SK-N-SH (cell line): ENCODE measurements around the gene BRD3. TPM values are rescaled to one million over a fixed set of nuclear protein-coding genes. Genes with fewer than 3 reads are reported as not detected.

ENCODE experiments used
- CTCF ChIA-PET: fragments of 300-600, 350-600 bp; formaldehyde crosslinking; extraction: SDS; loops from one replicate; lab custom pipeline; 2021; lab: Yijun Ruan, JAX
- POLR2A ChIA-PET: fragments of 350-600 bp; sonication (Branson Sonifier 250); formaldehyde crosslinking; extraction: SDS; loops from one replicate; lab custom pipeline; 2020; ENCODE audit warnings: antibody characterized with exemption, inconsistent platforms; lab: Yijun Ruan, JAX
- DNase-seq: peaks from one replicate; pipeline ENCODE4 v3.0.0; 2012
- H2AFZ ChIP-seq: fragments of 200-600 bp; sonication (generic); 2 replicates; pipeline ENCODE4 v1.8.1; 2016; ENCODE audit warnings: antibody characterized with exemption, mild to moderate bottlenecking, low read depth
- H3F3A ChIP-seq: fragments of 200-600 bp; sonication (generic); replicated peaks from 2 replicates; pipeline ENCODE3; 2016; ENCODE audit warnings: antibody characterized with exemption, mild to moderate bottlenecking; ENCODE audit not compliant: insufficient read depth
- H3K27ac ChIP-seq, 2 experiments: fragments of 200-500 bp in 1 of 2; fragments of 200-600 bp in 1 of 2; sonication (Bioruptor generic) in 1 of 2; sonication (generic), shearing (Covaris generic) in 1 of 2; 2 replicates each; pipeline versions ENCODE4 v1.5.1 to v1.6.1; 2014 to 2016; ENCODE audit warnings: low read depth in 2 of 2, inconsistent platforms in 1 of 2, low read length in 1 of 2, mild to moderate bottlenecking in 1 of 2, mixed read lengths in 1 of 2
- H3K27me3 ChIP-seq: fragments of 200-600 bp; sonication (generic), shearing (Covaris generic); 2 replicates; pipeline ENCODE4 v1.6.1; 2016; ENCODE audit warnings: mixed run types; ENCODE audit not compliant: insufficient read depth
- H3K36me3 ChIP-seq, 2 experiments: fragments of 200-500 bp in 1 of 2; fragments of 200-600 bp in 1 of 2; sonication (Bioruptor generic) in 1 of 2; sonication (generic) in 1 of 2; replicated peaks in 1 of 2; 2 replicates each; pipeline versions ENCODE3 to v1.5.1; 2014 to 2016; ENCODE audit warnings: low read length in 1 of 2, mild to moderate bottlenecking in 1 of 2; ENCODE audit not compliant: insufficient read depth in 2 of 2, control insufficient read depth in 1 of 2
- H3K4me1 ChIP-seq, 2 experiments: fragments of 200-500 bp in 1 of 2; fragments of 200-600 bp in 1 of 2; sonication (Bioruptor generic) in 1 of 2; sonication (generic), shearing (Covaris generic) in 1 of 2; 2 replicates each; pipeline versions ENCODE4 v1.5.1 to v1.6.1; 2014 to 2016; ENCODE audit warnings: low read depth in 1 of 2, low read length in 1 of 2, mixed run types in 1 of 2; ENCODE audit not compliant: insufficient read depth in 2 of 2, control insufficient read depth in 1 of 2
- H3K4me2 ChIP-seq: fragments of 200-600 bp; sonication (generic), shearing (Covaris generic); 2 replicates; pipeline ENCODE4 v1.6.1; 2017; ENCODE audit warnings: mixed run types
- H3K4me3 ChIP-seq, 2 experiments: fragments of 200-500 bp in 1 of 2; fragments of 200-600 bp in 1 of 2; sonication (Bioruptor generic) in 1 of 2; sonication (generic), shearing (Covaris generic) in 1 of 2; 2 replicates each; pipeline versions ENCODE4 v1.5.1 to v1.8.1; 2014 to 2016; ENCODE audit warnings: low read depth in 2 of 2, inconsistent platforms in 1 of 2, low read length in 1 of 2, mild to moderate bottlenecking in 1 of 2, mixed read lengths in 1 of 2, moderate library complexity in 1 of 2
- H3K79me2 ChIP-seq: fragments of 200-600 bp; sonication (generic); 2 replicates; pipeline ENCODE4 v1.8.1; 2017; ENCODE audit warnings: mild to moderate bottlenecking; ENCODE audit not compliant: insufficient read depth
- H3K9ac ChIP-seq: fragments of 200-600 bp; sonication (generic); 2 replicates; pipeline ENCODE4 v1.6.1; 2017; ENCODE audit warnings: mixed run types
- H3K9me2 ChIP-seq: fragments of 200-600 bp; sonication (generic); 2 replicates; pipeline ENCODE4 v1.6.1; 2017; ENCODE audit warnings: mixed run types
- H3K9me3 ChIP-seq: fragments of 200-600 bp; sonication (generic); 2 replicates; pipeline ENCODE4 v1.6.1; 2017; ENCODE audit warnings: mixed run types, mild to moderate bottlenecking, moderate library complexity
- H4K20me1 ChIP-seq: fragments of 200-600 bp; sonication (generic); 2 replicates; pipeline ENCODE4 v1.6.1; 2017; ENCODE audit warnings: mild to moderate bottlenecking, mixed run types; ENCODE audit not compliant: insufficient read depth
- CHD2 ChIP-seq: fragments of 150-350 bp; IDR thresholded peaks from 2 replicates; pipeline ENCODE4 v1.6.1; 2018; ENCODE audit warnings: low read length; ENCODE audit not compliant: partially characterized antibody
- CTCF ChIP-seq: fragments of 200-600 bp; sonication (generic); IDR thresholded peaks from 2 replicates; pipeline ENCODE4 v1.6.1; 2017; ENCODE audit warnings: antibody characterized with exemption, mild to moderate bottlenecking, moderate library complexity
- EP300 ChIP-seq, 2 experiments: IDR thresholded peaks; 2 replicates each; pipeline versions ENCODE4 v1.4.0 to v1.6.1; 2012; ENCODE audit warnings: borderline replicate concordance in 1 of 2, low read depth in 1 of 2, low read length in 1 of 2
- FOSL2 ChIP-seq: IDR thresholded peaks from 2 replicates; pipeline ENCODE4 v1.4.0; 2012; ENCODE audit warnings: low read depth, mild to moderate bottlenecking, moderate library complexity, borderline replicate concordance
- FOXM1 ChIP-seq: IDR thresholded peaks from 2 replicates; pipeline ENCODE4 v1.4.0; 2012; ENCODE audit warnings: low read depth, mild to moderate bottlenecking
- JUND ChIP-seq: IDR thresholded peaks from 2 replicates; pipeline ENCODE4 v1.4.0; 2012
- MAX ChIP-seq: IDR thresholded peaks from 2 replicates; pipeline ENCODE4 v1.4.0; 2012; ENCODE audit warnings: low read depth
- MEF2A ChIP-seq: IDR thresholded peaks from 2 replicates; pipeline ENCODE4 v1.4.0; 2012; ENCODE audit warnings: low read depth, borderline replicate concordance
- NFIC ChIP-seq: IDR thresholded peaks from 2 replicates; pipeline ENCODE4 v1.4.0; 2012; ENCODE audit warnings: borderline replicate concordance
- NRF1 ChIP-seq: IDR thresholded peaks from 2 replicates; pipeline ENCODE4 v1.6.1; 2012; ENCODE audit warnings: low read depth, mild to moderate bottlenecking, low read length
- PBX3 ChIP-seq: IDR thresholded peaks from 2 replicates; pipeline ENCODE4; 2012
- POLR2AphosphoS5 ChIP-seq: IDR thresholded peaks from 2 replicates; pipeline ENCODE4 v1.6.1; 2012; ENCODE audit warnings: low read depth, low read length
- RAD21 ChIP-seq: IDR thresholded peaks from 2 replicates; pipeline ENCODE4 v1.6.1; 2012; ENCODE audit warnings: mild to moderate bottlenecking, low read length
- RCOR1 ChIP-seq: fragments of 150-350 bp; IDR thresholded peaks from 2 replicates; pipeline ENCODE4 v1.6.1; 2017; ENCODE audit warnings: antibody characterized with exemption, low read length
- RFX5 ChIP-seq: IDR thresholded peaks from 2 replicates; pipeline ENCODE4 v1.6.1; 2012; ENCODE audit warnings: mild to moderate bottlenecking, improper control_type of control experiment, low read length
- RXRA ChIP-seq: IDR thresholded peaks from 2 replicates; pipeline ENCODE4 v1.4.0; 2012; ENCODE audit warnings: low read depth, mild to moderate bottlenecking, borderline replicate concordance
- SIN3A ChIP-seq: IDR thresholded peaks from 2 replicates; pipeline ENCODE4 v1.6.1; 2012; ENCODE audit warnings: low read depth, mild to moderate bottlenecking, low read length, moderate library complexity, borderline replicate concordance
- TCF12 ChIP-seq: IDR thresholded peaks from 2 replicates; pipeline ENCODE4 v1.4.0; 2012
- TEAD4 ChIP-seq: IDR thresholded peaks from 2 replicates; pipeline ENCODE4 v1.4.0; 2012; ENCODE audit warnings: mild to moderate bottlenecking, borderline replicate concordance; ENCODE audit not compliant: insufficient read depth
- USF1 ChIP-seq: IDR thresholded peaks from 2 replicates; pipeline ENCODE4 v1.4.0; 2012; ENCODE audit warnings: low read depth, borderline replicate concordance
- WGBS: methylation state at CpG from one replicate; pipeline ENCODE4 v1.1.6; 2017; ENCODE audit warnings: low lambda C conversion rate; 5-methylcytosine and 5-hydroxymethylcytosine counted together
- polyA plus RNA-seq, 3 experiments: library from polyadenylated mRNA; depleted of rRNA; stranded (reverse); fragments of >200 nt; gene quantifications; 2 replicates each; pipeline ENCODE4 v1.2.3, GENCODE V29; 2012

Gene BRD3
- polyA plus RNA-seq, 1 of the 3 experiments (the other 2 are of a cell fraction) = 11.4 TPM

GRCh38 chr9:134059188-134059641 lies 8.6 kb downstream of the BRD3 start:
- no peak for TF ChIP-seq SIN3A
- TF ChIP-seq RFX5 = no peak
- no peak for TF ChIP-seq MEF2A
- TF ChIP-seq PBX3 = no peak
- no peak for TF ChIP-seq NRF1
- no peak for TF ChIP-seq TCF12
- TF ChIP-seq JUND = no peak
- TF ChIP-seq EP300 (IDR thresholded peaks at IDR 0.05; ENCODE audit: borderline replicate concordance in 1 of 2, low read depth in 1 of 2, low read length in 1 of 2) = no peak
- TF ChIP-seq NFIC = no peak
- TF ChIP-seq RCOR1 = no peak
- H3K4me2 ChIP-seq = peak overlapping the region; percentile 33; the same call in 1 of the 2 replicates
- H3K79me2 ChIP-seq = peaks cover 100% of the 10 kb centered on the region
- no peak overlapping the region for H3K9ac ChIP-seq
- no peaks in the 10 kb centered on the region for H3K27me3 ChIP-seq
- ChIA-PET POLR2A (no interaction called here), CTCF (interaction anchor here (1.3 kb wide), 1 partner anchor 25 kb away, joined by 3 read pairs; no protein-coding TSS in a partner anchor)
- H3K36me3 ChIP-seq = peaks cover 0 to 1% of the 10 kb centered on the region in 2 experiments
- H3K9me3 ChIP-seq = no peaks in the 10 kb centered on the region
- H4K20me1 ChIP-seq = peaks cover 100% of the 10 kb centered on the region
- H2AFZ ChIP-seq = no peak overlapping the region
- no peak overlapping the region for H3K4me3 ChIP-seq
- H3K27ac ChIP-seq = peak overlapping the region in 1 of 2 experiments; percentile 54; a peak in 3 of 4 replicates
- H3F3A ChIP-seq = no peaks in the 10 kb centered on the region
- peaks cover 6 to 84% of the 10 kb centered on the region in 2 experiments; a peak in 2 of 4 replicates for H3K4me1 ChIP-seq
- DNase-seq = peak; percentile 20
- H3K9me2 ChIP-seq = no peaks in the 10 kb centered on the region
- 83% methylated on average over 15 of the region's 16 CpGs for WGBS

GRCh38 chr9:134058716-134059115 lies 9.1 kb downstream of the BRD3 start:
- POLR2A ChIA-PET = no interaction called here
- Histone ChIP-seq H2AFZ (no peak overlapping the region), H3K9me2 (no peaks in the 10 kb centered on the region), H3K4me2 (peak overlapping the region; percentile 33; the same call in 1 of the 2 replicates), H3K79me2 (peaks cover 100% of the 10 kb centered on the region), H4K20me1 (peaks cover 100% of the 10 kb centered on the region), H3F3A (no peaks in the 10 kb centered on the region), H3K36me3 (peaks cover 0 to 2% of the 10 kb centered on the region in 2 experiments), H3K9me3 (no peaks in the 10 kb centered on the region), H3K4me3 (no peak overlapping the region), H3K4me1 (peaks cover 6 to 81% of the 10 kb centered on the region in 2 experiments; a peak in 2 of 4 replicates), H3K9ac (no peak overlapping the region), H3K27ac (peak overlapping the region in 1 of 2 experiments; percentile 54; a peak in 3 of 4 replicates), H3K27me3 (no peaks in the 10 kb centered on the region)
- 81% methylated on average over 7 of the region's 7 CpGs for WGBS
- DNase-seq = peak; percentile 44
- CTCF ChIA-PET = interaction anchor here (1.3 kb wide), 1 partner anchor 25 kb away, joined by 3 read pairs; no protein-coding TSS in a partner anchor
- TF ChIP-seq NRF1 (no peak), SIN3A (no peak), TCF12 (no peak), RAD21 (peak; percentile 3; the same call in 1 of the 2 replicates), FOXM1 (no peak), MAX (no peak), CHD2 (no peak), NFIC (no peak), PBX3 (0 out of 2 replicates have a peak, but pooled peaks have one; percentile 16), TEAD4 (no peak), CTCF (peak; percentile 27; the same call in 1 of the 2 replicates), USF1 (no peak), POLR2AphosphoS5 (no peak), MEF2A (no peak), FOSL2 (peak; percentile 20; the same call in 1 of the 2 replicates), RXRA (no peak)
